ENCODE data around the gene CD81. TPM values are rescaled to one million over a fixed set of nuclear protein-coding genes. Genes with fewer than 3 reads are reported as not detected.

The CD81 gene
- total and polyA plus RNA-seq, 2 donors from 2014 or later = 827 to 950 TPM

- no peaks in the 10 kb centered on the region for H3K36me3 ChIP-seq (ENCODE audit: control insufficient read depth in 2 of 3, insufficient read depth in 3 of 3, low read length in 3 of 3)
- peaks cover 0 to 58% (median 49%) of the 10 kb centered on the region in 3 donors for H3K4me1 ChIP-seq (ENCODE audit: control insufficient read depth in 2 of 3, insufficient read depth in 2 of 3, low read depth in 1 of 3, low read length in 3 of 3)
- peak overlapping the region; percentile 66 to 83 (median 68) for H3K4me3 ChIP-seq (ENCODE audit: low read length in 3 of 3)
- intact Hi-C loops (cut with DNase I) = no loop called here
- peak overlapping the region; percentile 5 to 95 (median 84) for H3K9ac ChIP-seq (ENCODE audit: low read length in 3 of 3)
- FAIRE-seq (no peak), DNase-seq (peak; percentile 68 to 93 (median 86))
- H3K9me3 ChIP-seq (ENCODE audit: control insufficient read depth in 2 of 3, insufficient read depth in 1 of 3, low read length in 3 of 3) = no peaks in the 10 kb centered on the region
- H3K27me3 ChIP-seq (ENCODE audit: control insufficient read depth, insufficient read depth, low read length) = no peaks in the 10 kb centered on the region
- no peak for TF ChIP-seq CTCF (IDR thresholded peaks at IDR 0.05; ENCODE audit: borderline replicate concordance, extremely low read depth, insufficient read depth)
- peak overlapping the region; percentile 83 to 95 for H3K27ac ChIP-seq (ENCODE audit: low read depth in 2 of 2, low read length in 2 of 2)
Observed at GRCh38 chr11:2377511-2378443, 667 bp downstream of the CD81 start.

- FAIRE-seq (no peak), DNase-seq (peak; percentile 39 to 89 (median 78))
- Histone ChIP-seq H3K36me3 (ENCODE audit: control insufficient read depth in 2 of 3, insufficient read depth in 3 of 3, low read length in 3 of 3) (no peaks in the 10 kb centered on the region), H3K4me3 (ENCODE audit: low read length in 3 of 3) (peak overlapping the region; percentile 66 to 83 (median 68)), H3K4me1 (ENCODE audit: control insufficient read depth in 2 of 3, insufficient read depth in 2 of 3, low read depth in 1 of 3, low read length in 3 of 3) (peaks cover 0 to 67% (median 57%) of the 10 kb centered on the region in 3 donors), H3K9me3 (ENCODE audit: control insufficient read depth in 2 of 3, insufficient read depth in 1 of 3, low read length in 3 of 3) (no peaks in the 10 kb centered on the region), H3K9ac (ENCODE audit: low read length in 3 of 3) (peak overlapping the region; percentile 5 to 95 (median 84)), H3K27me3 (ENCODE audit: control insufficient read depth, insufficient read depth, low read length) (no peaks in the 10 kb centered on the region), H3K27ac (ENCODE audit: low read depth in 2 of 2, low read length in 2 of 2) (peak overlapping the region; percentile 83 to 95)
- no peak for TF ChIP-seq CTCF (IDR thresholded peaks at IDR 0.05; ENCODE audit: borderline replicate concordance, extremely low read depth, insufficient read depth)
- intact Hi-C loops (cut with DNase I) = no loop called here
Observed at GRCh38 chr11:2378527-2379210, 1.6 kb downstream of the CD81 start.

- no peak for TF ChIP-seq CTCF (IDR thresholded peaks at IDR 0.05; ENCODE audit: borderline replicate concordance, extremely low read depth, insufficient read depth)
- Histone ChIP-seq H3K27me3 (ENCODE audit: control insufficient read depth, insufficient read depth, low read length) (no peaks in the 10 kb centered on the region), H3K4me3 (ENCODE audit: low read length in 3 of 3) (peak overlapping the region in 2 of 3 donors; percentile 33 to 38), H3K27ac (ENCODE audit: low read depth in 2 of 2, low read length in 2 of 2) (peak overlapping the region; percentile 78 to 89), H3K9me3 (ENCODE audit: control insufficient read depth in 2 of 3, insufficient read depth in 1 of 3, low read length in 3 of 3) (no peaks in the 10 kb centered on the region), H3K4me1 (ENCODE audit: control insufficient read depth in 2 of 3, insufficient read depth in 2 of 3, low read depth in 1 of 3, low read length in 3 of 3) (peaks cover 0 to 68% (median 58%) of the 10 kb centered on the region in 3 donors), H3K9ac (ENCODE audit: low read length in 3 of 3) (peak overlapping the region in 2 of 3 donors; percentile 51 to 65), H3K36me3 (ENCODE audit: control insufficient read depth in 2 of 3, insufficient read depth in 3 of 3, low read length in 3 of 3) (no peaks in the 10 kb centered on the region)
- DNase-seq (peak in 1 of 5 donors; percentile 78), FAIRE-seq (no peak)
- intact Hi-C loops (cut with DNase I) = no loop called here
Observed at GRCh38 chr11:2379466-2380174, 2.5 kb downstream of the CD81 start.

All from kidney (tissue), 14 donors.